K562 (cell line): ENCODE measurements around the gene LEMD1. TPM values are rescaled to one million over a fixed set of nuclear protein-coding genes. Genes with fewer than 3 reads are reported as not detected.
A peak's percentile ranks its signal among the peaks of the same experiment; 100 is the strongest.

Source experiments
- ADNP ChIP-seq: fragments of 200-800 bp; sonication (Bioruptor generic); IDR thresholded peaks from 2 replicates; pipeline ENCODE4 v1.6.1; 2016; ENCODE audit warnings: missing genetic modification characterization, missing compliant biosample characterization
- CBFB ChIP-seq: sonication (generic); formaldehyde crosslinking; IDR thresholded peaks from 2 replicates; pipeline ENCODE4 v1.4.0; 2020; ENCODE audit warnings: mild to moderate bottlenecking, missing genetic modification reagents
- CHCHD3 ChIP-seq: fragments of 250-450 bp; sonication (Bioruptor Pico); IDR thresholded peaks from 2 replicates; pipeline ENCODE4 v2.1.2; 2022; ENCODE audit warnings: mild to moderate bottlenecking
- ESRRB ChIP-seq: fragments of 250-450 bp; sonication (Bioruptor Pico); IDR thresholded peaks from 2 replicates; pipeline ENCODE4 v1.5.0; 2020; ENCODE audit warnings: mild to moderate bottlenecking, moderate library complexity, borderline replicate concordance
- HDGF ChIP-seq: fragments of 450-650 bp; IDR thresholded peaks from 2 replicates; pipeline ENCODE4 v1.6.1; 2016
- HNRNPUL1 ChIP-seq: fragments of 200-400 bp; formaldehyde crosslinking; IDR thresholded peaks from 2 replicates; pipeline ENCODE4 v1.6.1; 2017; ENCODE audit warnings: low read length
- NCOA4 ChIP-seq: fragments of 450-650 bp; IDR thresholded peaks from 2 replicates; pipeline ENCODE4 v1.6.1; 2018; ENCODE audit warnings: mild to moderate bottlenecking; ENCODE audit not compliant: partially characterized antibody
- POLR2AphosphoS5 ChIP-seq: IDR thresholded peaks from 2 replicates; pipeline ENCODE4 v1.6.1; 2011; ENCODE audit warnings: mild to moderate bottlenecking, low read depth, low read length, moderate library complexity; ENCODE audit not compliant: control insufficient read depth, insufficient read depth
- SAFB ChIP-seq: fragments of 200-400 bp; formaldehyde crosslinking; IDR thresholded peaks from 2 replicates; pipeline ENCODE4 v1.6.1; 2017; ENCODE audit warnings: low read depth, low read length, borderline replicate concordance
- SMAD2 ChIP-seq: fragments of 150-350 bp; IDR thresholded peaks from 2 replicates; pipeline ENCODE4 v1.6.1; 2014; ENCODE audit warnings: low read depth, mild to moderate bottlenecking, low read length
- TBL1XR1 ChIP-seq, 2 experiments: IDR thresholded peaks; 2 replicates each; pipeline ENCODE4 v1.6.1; 2012; ENCODE audit warnings: improper control_type of control experiment in 2 of 2, low read length in 2 of 2, mild to moderate bottlenecking in 1 of 2
- TRIM28 ChIP-seq: fragments of 450-650 bp; IDR thresholded peaks from 2 replicates; pipeline ENCODE4 v1.6.1; 2017
- ZFP1 ChIP-seq: fragments of 450-650 bp; formaldehyde crosslinking; IDR thresholded peaks from 2 replicates; pipeline ENCODE4 v1.4.0; 2020; ENCODE audit warnings: mild to moderate bottlenecking, mixed read lengths
- ZFPM2 ChIP-seq: fragments of 250-450 bp; sonication (Bioruptor Pico); IDR thresholded peaks from 2 replicates; pipeline ENCODE4 v1.5.1; 2022; ENCODE audit warnings: mild to moderate bottlenecking
- ZNF124 ChIP-seq: sonication (generic); formaldehyde crosslinking; IDR thresholded peaks from 2 replicates; pipeline ENCODE4 v1.8.1; 2022; ENCODE audit warnings: missing genetic modification reagents
- ZNF507 ChIP-seq: conservative IDR thresholded peaks from 2 replicates; pipeline ENCODE4 v1.6.1; 2017; ENCODE audit warnings: missing genetic modification characterization, missing compliant biosample characterization
- polyA plus RNA-seq, 8 experiments: library from polyadenylated mRNA; depleted of rRNA in 4 of 8; stranded (reverse) in 5 of 8; unstranded in 3 of 8; fragments of >200 nt; fragmentation: Nextera tagmentation in 2 of 8; fragmentation: Illumina TruSeq in 1 of 8; extraction: Ambion mirVana in 2 of 8; extraction: Trizol in 1 of 8; gene quantifications; 2 replicates each; pipeline versions ENCODE4 v1.2.1 to v1.2.3, GENCODE V29; 2011 to 2014; ENCODE audit warnings: inconsistent platforms in 1 of 8, missing spikeins in 1 of 8
- total RNA-seq, 7 experiments: library from RNA; depleted of rRNA in 6 of 7; stranded (reverse); fragments of >200 nt in 6 of 7; fragmentation: Illumina TruSeq in 2 of 7; extraction: Trizol in 2 of 7; gene quantifications; 2 replicates each; pipeline versions ENCODE4 v1.2.1 to v1.2.3, GENCODE V29; 2011 to 2021; ENCODE audit warnings: low replicate concordance in 1 of 7
- TF ChIP-seq, protein P1 (sequence below): fragments of 450-650 bp; IDR thresholded peaks from 2 replicates; pipeline ENCODE4 v1.7.1; 2018; ENCODE audit warnings: mild to moderate bottlenecking, low read depth; ENCODE audit not compliant: partially characterized antibody
- TF ChIP-seq, protein P2 (sequence below): fragments of 250-450 bp; sonication (Bioruptor Pico); IDR thresholded peaks from 2 replicates; pipeline ENCODE4 v1.8.0; 2021; ENCODE audit warnings: moderate library complexity, mild to moderate bottlenecking, inconsistent platforms
- TF ChIP-seq, protein P3 (sequence below): fragments of 150-350 bp; conservative IDR thresholded peaks from 2 replicates; pipeline ENCODE4 v1.6.1; 2014; ENCODE audit warnings: low read length
- TF ChIP-seq, protein P4 (sequence below): sonication (generic); formaldehyde crosslinking; IDR thresholded peaks from 2 replicates; pipeline ENCODE4 v1.8.1; 2023; ENCODE audit warnings: mild to moderate bottlenecking, missing genetic modification reagents

LEMD1 gene
- total and polyA plus RNA-seq, 9 of the 15 experiments (the other 6 are each of a cell fraction or from before 2014, with no cell fraction given), result 0.11 to 2.4 (median 0.57) TPM; not detected in 1

DNA sequence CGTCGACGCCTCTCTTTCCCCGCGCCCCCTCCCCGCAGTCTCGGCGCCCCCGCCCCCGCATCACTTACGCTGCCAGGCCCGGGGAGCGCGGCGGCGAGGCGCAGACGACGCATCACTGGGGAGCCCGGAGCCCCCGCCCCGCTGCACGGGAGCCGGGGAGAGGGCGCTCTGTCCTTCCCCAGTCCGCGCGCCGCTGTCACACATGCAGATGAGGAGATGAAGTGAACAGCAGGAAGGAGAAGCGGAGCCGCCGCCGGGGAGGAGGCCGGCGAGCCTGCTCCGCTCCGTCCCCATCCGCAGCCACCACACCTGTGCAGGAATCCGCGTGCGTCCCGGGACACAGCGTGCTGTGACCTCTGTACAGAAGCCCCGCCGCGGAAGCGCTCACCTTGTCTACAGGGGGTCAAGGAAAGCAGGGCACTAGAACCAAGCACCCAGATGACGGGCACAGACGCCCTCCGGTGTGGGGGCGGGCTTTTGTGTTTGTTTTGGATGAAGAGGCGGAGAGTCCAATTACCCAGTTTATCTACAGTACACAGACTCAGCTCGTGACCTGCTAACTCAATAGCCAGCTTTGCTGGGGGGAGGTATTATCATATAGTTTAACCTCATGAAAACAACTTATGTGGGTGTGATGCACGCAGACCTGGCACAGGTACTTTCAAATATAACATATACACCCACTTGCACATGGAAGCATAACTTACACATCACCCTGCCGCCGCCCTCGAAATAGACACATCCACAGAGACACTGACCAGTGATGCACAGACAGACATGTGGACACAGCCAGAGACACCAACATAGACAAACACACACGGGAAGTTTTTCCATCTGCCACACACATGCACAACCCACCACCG, 77.6 kb downstream of the LEMD1 start (continued):
- TF ChIP-seq, protein P1, sequence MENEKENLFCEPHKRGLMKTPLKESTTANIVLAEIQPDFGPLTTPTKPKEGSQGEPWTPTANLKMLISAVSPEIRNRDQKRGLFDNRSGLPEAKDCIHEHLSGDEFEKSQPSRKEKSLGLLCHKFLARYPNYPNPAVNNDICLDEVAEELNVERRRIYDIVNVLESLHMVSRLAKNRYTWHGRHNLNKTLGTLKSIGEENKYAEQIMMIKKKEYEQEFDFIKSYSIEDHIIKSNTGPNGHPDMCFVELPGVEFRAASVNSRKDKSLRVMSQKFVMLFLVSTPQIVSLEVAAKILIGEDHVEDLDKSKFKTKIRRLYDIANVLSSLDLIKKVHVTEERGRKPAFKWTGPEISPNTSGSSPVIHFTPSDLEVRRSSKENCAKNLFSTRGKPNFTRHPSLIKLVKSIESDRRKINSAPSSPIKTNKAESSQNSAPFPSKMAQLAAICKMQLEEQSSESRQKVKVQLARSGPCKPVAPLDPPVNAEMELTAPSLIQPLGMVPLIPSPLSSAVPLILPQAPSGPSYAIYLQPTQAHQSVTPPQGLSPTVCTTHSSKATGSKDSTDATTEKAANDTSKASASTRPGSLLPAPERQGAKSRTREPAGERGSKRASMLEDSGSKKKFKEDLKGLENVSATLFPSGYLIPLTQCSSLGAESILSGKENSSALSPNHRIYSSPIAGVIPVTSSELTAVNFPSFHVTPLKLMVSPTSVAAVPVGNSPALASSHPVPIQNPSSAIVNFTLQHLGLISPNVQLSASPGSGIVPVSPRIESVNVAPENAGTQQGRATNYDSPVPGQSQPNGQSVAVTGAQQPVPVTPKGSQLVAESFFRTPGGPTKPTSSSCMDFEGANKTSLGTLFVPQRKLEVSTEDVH, result no peak
- TF ChIP-seq, protein P2, sequence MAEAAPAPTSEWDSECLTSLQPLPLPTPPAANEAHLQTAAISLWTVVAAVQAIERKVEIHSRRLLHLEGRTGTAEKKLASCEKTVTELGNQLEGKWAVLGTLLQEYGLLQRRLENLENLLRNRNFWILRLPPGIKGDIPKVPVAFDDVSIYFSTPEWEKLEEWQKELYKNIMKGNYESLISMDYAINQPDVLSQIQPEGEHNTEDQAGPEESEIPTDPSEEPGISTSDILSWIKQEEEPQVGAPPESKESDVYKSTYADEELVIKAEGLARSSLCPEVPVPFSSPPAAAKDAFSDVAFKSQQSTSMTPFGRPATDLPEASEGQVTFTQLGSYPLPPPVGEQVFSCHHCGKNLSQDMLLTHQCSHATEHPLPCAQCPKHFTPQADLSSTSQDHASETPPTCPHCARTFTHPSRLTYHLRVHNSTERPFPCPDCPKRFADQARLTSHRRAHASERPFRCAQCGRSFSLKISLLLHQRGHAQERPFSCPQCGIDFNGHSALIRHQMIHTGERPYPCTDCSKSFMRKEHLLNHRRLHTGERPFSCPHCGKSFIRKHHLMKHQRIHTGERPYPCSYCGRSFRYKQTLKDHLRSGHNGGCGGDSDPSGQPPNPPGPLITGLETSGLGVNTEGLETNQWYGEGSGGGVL (CRISPR knock-in tag), result no peak
- TF ChIP-seq CHCHD3 (CRISPR knock-in tag), result no peak
- TF ChIP-seq, protein P3, sequence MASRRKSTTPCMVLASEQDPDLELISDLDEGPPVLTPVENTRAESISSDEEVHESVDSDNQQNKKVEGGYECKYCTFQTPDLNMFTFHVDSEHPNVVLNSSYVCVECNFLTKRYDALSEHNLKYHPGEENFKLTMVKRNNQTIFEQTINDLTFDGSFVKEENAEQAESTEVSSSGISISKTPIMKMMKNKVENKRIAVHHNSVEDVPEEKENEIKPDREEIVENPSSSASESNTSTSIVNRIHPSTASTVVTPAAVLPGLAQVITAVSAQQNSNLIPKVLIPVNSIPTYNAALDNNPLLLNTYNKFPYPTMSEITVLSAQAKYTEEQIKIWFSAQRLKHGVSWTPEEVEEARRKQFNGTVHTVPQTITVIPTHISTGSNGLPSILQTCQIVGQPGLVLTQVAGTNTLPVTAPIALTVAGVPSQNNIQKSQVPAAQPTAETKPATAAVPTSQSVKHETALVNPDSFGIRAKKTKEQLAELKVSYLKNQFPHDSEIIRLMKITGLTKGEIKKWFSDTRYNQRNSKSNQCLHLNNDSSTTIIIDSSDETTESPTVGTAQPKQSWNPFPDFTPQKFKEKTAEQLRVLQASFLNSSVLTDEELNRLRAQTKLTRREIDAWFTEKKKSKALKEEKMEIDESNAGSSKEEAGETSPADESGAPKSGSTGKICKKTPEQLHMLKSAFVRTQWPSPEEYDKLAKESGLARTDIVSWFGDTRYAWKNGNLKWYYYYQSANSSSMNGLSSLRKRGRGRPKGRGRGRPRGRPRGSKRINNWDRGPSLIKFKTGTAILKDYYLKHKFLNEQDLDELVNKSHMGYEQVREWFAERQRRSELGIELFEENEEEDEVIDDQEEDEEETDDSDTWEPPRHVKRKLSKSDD, result no peak
- no peak for TF ChIP-seq ZNF124
- TF ChIP-seq CBFB (CRISPR knock-in tag), result no peak
- TF ChIP-seq NCOA4, result no peak
- TF ChIP-seq ZNF507 (tag), result no peak
- no peak for TF ChIP-seq TBL1XR1 (IDR thresholded peaks at IDR 0.05; ENCODE audit: low read length in 2 of 2)
- peak; percentile 62; the same call in 1 of the 2 replicates for TF ChIP-seq POLR2AphosphoS5
- no peak for TF ChIP-seq HDGF
- no peak for TF ChIP-seq ADNP (tag)
- TF ChIP-seq SAFB, result no peak
- TF ChIP-seq, protein P4, sequence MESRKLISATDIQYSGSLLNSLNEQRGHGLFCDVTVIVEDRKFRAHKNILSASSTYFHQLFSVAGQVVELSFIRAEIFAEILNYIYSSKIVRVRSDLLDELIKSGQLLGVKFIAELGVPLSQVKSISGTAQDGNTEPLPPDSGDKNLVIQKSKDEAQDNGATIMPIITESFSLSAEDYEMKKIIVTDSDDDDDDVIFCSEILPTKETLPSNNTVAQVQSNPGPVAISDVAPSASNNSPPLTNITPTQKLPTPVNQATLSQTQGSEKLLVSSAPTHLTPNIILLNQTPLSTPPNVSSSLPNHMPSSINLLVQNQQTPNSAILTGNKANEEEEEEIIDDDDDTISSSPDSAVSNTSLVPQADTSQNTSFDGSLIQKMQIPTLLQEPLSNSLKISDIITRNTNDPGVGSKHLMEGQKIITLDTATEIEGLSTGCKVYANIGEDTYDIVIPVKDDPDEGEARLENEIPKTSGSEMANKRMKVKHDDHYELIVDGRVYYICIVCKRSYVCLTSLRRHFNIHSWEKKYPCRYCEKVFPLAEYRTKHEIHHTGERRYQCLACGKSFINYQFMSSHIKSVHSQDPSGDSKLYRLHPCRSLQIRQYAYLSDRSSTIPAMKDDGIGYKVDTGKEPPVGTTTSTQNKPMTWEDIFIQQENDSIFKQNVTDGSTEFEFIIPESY (CRISPR knock-in tag), result no peak
- no peak for TF ChIP-seq HNRNPUL1
- TF ChIP-seq TRIM28, result no peak
- TF ChIP-seq SMAD2, result no peak
- no peak for TF ChIP-seq ZFPM2
- TF ChIP-seq ESRRB (CRISPR knock-in tag), result no peak
- no peak for TF ChIP-seq ZFP1 (CRISPR knock-in tag)
